HG02870 (cell line): ENCODE data around the gene TNRC6C.
"Not testable (repeated sequence)": the region's sequence is repeated elsewhere in the genome, so short reads cannot be mapped to it uniquely, and the experiment has no call there.

Experiments
- ATAC-seq: cut with Tn5 transposase; IDR thresholded peaks from one replicate; pipeline ENCODE4 v1.9.1; 2021; ENCODE audit warnings: mild to moderate bottlenecking, moderate library complexity; ENCODE audit not compliant: unreplicated experiment

TNRC6C gene

DNA sequence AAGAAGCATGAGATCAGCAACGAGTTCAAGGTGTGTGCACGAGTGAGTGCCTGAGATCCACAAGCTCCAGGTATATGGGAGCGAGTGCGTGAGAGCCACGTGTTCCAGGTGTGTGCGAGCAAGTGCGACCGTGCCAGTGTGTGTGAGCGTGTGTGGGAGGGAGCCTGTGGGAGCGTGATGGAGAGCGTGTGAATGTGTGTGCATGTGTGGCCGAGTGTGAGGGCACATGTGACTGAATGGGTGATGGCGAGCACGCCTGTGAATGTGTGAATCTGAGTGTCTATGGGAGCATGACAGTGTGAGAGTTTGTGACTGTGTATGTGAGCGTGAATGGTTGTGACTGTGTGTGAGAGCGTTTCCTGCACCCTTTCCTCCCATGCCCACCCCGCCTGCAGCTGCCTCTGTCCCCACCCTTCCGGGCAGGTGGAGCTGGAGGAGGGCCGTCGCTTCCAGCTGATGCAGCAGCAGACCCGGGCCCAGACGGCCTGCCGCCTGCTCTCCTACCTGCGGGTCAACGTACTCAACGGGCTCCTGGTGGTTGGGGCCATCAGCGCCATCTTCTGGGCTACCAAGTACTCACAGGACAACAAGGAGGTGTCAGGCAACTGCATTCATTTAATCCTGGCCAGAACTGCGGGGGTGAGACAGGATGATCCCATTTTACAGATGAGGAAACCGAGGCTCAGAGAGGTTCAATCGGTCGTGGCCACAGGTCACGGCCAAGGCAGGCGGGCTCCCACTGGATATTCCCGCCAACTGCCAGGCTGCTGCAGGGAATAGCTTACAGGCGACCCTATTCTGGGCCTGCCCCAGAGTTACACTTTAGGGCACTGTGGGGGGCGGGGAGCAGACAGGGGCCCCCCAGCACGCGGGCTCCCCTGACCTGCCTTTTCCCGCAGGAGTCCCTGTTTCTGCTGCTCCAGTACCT, 175.7 kb downstream of the TNRC6C start:
- ATAC-seq, result no peak

DNA sequence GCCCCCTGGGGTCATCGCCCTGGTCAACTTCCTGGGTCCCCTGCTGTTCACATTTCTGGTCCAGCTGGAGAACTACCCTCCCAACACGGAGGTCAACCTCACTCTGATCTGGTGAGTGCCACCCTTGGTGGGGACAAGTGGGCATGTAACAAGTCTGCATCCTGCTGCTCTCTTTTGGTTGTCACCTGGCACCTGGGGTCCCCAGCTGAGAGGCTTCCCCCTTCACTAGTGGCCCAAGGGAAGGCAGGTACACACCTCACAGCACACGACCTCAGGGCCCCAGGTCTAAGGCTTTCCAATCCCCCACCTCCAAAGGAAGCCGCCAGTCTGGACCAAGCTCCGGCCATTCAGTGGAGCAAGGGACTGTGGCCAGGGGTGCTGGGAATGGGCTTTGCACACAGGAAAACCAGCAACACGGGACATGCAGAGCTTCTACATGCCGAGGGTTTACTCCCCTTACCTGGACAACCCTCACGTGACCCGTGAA, 176.4 kb downstream of the TNRC6C start:
- ATAC-seq, result no peak

DNA sequence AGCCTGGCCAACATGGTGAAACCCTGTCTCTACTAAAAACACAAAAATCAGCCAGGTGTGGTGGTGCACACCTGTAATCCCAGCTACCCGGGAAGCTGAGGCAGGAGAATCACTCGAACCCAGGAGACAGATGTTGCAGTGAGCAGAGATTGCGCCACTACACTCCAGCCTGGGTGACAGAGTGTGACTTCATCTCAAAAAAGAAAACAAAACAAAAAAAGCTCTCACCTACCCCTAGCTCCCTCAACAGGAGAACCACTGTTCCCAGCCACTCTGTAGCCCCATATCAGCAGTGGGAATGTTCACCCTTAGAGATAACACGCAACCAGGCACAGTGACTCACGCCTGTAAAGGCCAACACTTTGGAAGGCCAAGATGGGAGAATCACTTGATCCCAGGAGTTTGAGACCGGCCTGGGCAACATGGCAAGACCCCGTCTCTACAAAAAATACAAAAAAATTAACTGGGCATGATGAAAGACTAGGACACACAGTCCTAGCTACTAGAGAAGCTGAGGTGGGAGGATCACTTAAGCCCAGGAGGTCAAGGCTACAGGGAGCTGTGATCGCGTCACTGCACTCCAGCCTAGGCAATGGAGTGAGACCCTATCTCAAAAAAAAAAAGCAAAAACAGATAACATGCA, 177.5 kb downstream of the TNRC6C start:
- no peak for ATAC-seq

DNA sequence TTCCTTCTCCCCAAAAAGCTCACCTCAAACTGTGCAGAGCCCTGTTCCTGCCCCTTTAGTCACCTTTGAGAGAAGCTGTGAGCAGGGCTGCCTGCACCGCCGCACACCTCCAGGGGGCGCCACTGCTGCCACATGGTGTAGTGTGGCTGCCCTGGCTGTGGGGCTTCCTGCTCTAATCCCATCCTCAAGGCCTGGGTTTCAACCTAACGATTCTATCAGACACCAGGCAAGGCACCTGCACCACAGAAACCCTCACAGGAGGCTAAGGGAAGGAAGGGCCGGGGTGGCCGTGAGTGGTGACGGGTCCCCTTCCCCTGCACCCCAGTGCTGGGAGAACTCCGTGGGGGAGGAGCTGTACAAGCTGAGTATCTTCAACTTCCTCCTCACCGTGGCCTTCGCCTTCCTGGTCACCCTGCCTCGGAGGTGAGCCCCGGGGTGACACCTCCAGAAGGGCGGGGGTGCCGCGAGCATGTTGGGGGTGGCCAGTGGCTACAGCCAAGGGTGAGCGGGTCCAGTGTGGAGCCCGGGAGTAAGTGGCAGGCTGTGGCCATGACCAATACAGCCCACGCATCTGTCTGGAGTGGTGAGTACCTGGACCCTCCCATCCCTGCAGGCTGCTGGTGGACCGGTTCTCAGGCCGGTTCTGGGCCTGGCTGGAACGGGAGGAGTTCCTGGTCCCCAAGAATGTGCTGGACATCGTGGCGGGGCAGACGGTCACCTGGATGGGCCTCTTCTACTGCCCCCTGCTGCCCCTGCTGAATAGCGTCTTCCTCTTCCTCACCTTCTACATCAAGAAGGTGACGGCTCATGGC, 179.1 kb downstream of the TNRC6C start:
- ATAC-seq, result no peak

DNA sequence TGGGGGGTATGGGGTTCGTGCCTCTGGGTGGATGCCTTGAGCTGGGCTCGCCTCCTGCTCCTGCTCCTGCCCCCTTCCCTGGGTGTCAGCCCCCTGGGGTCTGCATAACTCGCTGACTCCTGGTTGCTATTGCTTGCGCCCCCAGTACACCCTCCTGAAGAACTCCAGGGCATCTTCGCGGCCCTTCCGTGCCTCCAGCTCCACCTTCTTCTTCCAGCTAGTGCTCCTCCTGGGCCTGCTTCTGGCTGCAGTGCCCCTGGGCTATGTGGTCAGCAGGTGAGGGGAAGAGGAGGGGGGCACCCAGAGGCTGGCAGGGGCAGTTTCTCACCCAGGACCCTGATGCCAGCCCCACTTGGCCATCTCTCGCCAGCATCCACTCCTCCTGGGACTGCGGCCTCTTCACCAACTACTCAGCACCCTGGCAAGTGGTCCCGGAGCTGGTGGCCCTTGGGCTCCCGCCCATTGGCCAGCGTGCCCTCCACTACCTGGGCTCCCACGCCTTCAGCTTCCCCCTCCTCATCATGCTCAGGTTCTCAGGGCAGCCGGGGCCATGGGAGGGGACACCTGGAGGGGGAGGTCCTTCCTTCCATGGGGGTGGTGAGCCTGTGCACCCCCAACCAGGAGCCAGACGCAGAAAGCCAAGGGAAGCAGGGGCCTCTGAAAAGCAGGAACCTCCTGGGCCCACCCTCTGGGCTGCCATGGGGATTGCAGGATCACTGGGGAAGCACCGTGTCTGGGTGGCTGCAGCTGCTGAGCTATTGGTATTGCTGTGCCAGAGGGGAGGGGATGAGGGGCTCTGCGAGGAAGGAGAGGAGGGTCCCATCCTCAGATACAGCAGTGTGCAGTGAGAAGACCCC, 179.9 kb downstream of the TNRC6C start:
- ATAC-seq, result no peak

DNA sequence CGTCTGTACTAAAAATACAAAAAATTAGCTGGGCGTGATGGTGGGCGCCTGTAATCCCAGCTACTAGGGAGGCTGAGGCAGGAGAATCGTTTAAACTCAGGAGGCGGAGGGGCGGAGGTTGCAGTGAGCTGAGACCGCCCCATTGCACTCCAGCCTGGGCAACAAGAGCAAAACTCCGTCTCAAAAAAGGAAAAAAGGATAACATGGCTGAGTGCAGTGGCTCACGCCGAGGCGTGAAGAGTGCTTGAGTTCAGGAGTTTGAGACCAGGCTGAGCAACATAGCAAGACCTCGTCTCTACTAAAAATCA, 181.3 kb downstream of the TNRC6C start:
- not testable (repeated sequence) for ATAC-seq

DNA sequence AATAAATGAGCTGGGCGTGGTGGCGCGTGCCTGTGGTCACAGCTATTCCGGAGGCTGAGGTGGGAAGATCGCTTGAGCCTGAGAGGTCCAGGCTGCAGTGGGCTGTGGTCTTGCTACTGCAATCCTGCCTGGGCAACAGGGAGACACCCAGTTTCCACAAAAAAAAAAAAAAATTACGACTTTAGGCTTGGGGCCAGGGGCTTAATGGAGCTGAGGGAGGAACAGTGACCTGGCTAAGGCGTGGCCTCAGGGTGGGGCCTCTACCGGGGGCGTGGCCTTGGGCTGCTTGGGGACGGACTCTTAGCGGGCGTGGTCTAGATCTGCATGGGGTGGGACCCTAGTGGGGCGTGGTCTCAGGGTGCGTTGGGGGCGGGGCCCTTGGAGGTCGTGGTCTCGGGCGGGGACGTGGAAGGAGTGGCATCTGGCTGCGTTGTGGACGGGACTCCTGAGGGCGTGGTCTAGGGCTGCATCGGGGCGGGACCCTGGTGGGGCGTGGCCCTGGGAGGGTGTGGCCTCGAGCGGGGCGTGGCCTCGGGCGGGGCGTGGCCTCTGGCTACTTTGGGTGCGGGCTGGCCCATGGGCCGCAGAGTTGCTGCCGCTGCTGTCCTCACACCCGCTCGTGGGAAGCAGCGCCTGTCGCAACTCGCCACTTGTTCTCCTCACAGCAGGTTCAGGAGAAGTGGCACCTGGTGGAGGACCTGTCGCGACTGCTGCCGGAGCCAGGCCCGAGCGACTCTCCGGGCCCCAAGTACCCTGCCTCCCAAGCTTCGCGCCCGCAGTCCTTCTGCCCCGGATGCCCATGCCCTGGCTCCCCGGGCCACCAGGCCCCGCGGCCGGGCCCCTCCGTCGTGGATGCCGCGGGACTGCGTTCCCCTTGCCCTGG, 181.9 kb downstream of the TNRC6C start:
- ATAC-seq, result peak; percentile 85

DNA sequence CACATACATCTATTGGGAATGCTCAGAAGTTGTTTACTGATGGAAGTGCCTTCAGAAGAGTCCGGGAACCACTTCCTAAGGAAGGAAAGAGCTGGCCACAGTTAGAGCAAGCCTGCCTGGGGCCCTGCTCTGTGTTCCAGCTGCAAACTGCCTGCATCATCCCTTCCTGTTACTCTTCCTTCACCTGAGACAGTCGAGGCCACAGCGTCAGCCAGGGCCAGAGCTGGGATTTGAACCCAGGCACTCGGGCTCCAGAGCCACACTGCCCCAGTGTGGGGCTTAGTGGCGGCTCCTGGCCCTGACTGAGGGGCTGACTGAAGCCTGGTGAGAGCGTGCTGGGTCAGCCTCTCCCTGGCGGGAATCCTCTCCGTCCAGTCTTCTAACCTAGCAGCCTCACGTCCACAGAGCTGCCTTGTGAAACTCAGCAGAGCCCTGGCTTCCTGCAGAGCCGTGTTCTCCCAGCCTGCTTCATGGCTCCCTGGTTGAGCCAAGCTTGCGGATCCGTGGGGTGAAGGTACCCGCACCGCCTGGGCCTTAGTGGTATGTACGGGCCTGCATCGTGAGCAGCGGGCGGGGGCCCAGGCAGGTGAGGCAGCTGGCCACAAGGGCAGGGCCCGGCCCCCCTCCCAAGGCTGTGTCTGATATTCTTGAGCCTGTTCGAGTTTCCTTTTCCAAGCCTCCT, 183.1 kb downstream of the TNRC6C start:
- no peak for ATAC-seq

DNA sequence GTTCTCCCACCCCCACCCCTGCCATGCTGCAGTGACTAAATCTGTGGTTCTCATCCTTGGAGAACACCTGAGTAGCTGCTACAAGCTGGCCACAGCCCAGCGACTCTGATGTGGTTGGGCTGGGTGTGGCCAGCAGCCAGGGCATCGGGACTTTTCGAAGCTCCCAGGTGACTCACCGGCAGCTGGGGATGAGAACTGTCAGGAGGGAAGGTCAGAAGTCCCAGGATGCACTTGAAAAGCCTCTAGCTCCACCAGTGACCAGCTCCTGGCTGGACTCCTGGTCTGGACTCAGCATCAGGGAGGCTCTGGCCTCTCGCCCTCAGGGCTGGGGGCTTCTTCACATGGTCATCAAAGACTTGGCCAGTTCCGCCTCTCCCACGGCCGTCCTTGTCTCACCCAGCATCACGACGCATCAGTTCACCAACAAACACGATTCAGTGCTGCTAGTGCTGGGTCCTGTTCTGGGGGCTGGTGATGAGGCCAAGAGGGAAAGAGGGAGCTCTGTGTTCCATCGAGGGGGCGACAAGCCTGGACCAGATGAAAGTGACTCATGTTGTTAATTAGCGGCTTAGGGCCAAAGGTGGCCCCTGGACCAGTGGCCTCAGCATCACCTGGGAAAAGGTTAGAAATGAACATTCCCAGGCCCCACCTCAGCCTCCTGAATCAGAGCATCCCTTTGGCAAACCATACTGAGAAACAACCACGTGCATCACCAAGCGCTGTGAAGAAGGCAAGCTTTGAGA, 183.8 kb downstream of the TNRC6C start:
- no peak for ATAC-seq

DNA sequence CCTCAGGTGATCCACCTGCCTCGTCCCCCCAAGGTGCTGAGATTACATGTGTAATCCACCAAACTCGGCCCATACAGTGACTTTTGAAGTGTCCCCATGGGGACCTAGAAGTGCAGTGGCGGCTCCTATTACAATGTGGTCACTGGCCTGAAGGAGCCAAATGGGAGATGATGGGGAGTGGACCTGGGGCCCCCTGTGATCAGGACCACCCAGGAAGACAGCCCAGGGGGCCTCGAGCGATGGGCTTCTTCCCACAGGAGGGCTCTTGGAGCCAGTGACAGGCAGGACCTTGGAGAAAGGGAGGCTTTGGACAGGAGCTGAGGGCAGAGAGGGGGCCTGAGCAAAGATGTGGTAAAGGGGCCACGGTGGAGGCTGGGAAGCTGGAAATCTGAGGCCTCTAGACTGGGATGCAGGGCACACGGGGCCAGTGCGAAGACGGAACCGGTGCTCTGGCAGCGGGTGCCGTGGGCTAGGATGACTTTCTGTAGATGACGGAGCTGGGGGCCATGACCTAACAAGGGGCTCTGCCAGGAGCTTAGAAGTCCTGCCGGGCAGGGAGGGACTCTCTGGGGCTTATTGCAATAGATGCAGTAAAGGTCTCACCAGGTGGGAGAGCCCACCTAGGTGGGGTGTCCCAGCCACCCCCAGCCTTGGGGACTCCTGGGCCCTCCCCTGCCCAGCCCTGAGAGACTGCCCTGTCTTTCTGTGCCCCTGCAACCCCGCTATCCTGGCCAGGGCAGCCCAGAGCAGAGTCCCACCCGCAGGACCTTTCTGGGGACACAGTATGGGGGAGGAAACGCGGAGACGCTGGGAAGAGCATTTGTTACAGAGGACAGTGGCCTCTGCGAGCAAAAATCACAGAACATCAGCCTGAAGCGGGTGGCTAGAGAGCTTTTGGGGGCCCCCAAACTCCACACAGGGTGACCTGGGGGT, 185.0 kb downstream of the TNRC6C start:
- no peak for ATAC-seq

DNA sequence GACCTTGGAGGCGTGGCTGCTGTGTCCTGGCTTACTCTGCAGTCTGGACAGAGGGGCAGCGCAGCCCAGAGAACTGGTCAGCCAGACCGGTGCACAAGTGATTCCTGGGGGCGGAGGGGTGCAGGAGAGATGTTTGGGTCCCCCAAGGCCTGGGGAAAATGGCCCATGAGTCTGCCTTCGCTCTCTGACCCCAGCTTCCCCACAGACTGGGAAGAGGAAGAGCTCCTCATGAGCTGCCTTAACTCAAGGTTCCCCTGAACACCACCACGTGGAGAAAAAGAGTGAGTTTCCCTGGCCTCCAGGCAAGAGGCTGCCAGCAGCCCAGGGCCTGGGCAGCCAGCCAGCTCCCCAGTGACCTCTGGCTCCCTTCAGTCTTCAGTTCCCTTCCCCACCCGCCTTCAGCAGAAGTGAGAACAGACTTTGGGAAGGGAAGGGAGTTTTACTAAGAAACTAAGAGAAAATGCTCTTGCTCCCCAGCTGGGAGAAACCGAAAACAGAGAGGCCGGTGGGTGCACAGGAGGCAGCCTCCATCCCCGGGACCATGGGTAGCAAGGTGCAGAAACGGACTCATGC, 185.7 kb downstream of the TNRC6C start:
- ATAC-seq, result no peak

DNA sequence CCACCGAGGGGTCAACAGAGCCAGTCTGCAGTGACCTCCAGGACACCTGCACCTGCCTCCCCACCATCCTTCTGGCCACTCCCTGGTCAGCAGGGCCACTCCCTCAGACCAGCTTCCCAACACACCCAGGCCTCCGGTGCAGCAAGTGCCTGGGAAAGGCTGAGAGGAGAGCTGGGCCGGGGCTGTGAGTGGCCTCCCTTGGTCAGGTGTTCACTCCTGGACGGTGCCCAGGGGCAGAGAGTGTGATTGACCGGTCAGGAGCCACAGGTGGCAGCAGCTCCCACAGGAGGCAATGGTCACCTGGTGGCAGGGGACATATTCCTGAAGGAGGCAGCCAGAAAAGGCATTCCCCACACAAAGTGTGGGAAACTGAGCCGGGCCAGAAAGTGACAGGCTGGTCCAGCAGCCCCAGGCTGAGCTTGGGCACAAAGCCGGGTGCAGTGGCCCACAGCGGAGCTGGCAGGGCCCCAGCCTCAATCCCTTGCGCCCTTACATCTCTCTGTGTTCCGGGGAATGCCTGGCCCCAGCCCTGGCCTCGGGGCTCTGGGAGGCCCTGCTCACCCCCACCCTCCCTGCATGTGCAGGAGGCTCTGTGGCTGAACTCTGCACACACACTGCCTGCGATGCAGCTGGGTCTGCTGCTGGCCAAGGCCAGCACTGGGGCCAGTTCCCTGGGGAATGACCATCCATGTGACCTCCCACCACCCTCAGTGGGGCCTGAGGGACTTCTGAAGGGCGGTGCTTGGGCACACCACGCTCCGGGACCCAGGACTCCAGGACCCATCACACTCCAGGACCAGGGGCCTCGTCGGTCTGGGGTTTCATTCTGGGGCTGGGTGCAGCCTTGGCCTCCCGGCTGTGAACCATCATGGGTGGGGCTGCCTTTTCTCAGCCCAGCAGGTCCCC, 186.5 kb downstream of the TNRC6C start:
- ATAC-seq, result no peak

DNA sequence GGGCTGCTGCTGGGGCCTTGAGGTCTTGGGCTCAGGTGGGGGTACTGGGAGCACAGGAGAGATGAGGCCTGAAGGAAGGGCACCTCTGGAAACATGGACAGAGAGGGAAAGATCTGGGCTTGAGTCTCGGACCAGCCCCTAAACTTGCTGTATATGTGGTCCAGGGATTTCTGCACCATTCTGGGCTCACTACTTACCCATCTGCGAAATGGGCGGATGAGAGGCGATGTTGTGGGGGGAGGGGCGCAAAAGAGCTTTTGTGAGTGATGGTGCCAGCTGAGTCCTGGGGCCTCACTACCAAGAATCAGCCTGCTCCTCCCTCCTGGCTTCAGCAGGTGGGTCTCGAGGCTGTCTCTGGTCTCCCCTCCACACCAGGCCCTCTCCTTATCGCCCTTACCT, 188.0 kb downstream of the TNRC6C start:
- ATAC-seq, result no peak

DNA sequence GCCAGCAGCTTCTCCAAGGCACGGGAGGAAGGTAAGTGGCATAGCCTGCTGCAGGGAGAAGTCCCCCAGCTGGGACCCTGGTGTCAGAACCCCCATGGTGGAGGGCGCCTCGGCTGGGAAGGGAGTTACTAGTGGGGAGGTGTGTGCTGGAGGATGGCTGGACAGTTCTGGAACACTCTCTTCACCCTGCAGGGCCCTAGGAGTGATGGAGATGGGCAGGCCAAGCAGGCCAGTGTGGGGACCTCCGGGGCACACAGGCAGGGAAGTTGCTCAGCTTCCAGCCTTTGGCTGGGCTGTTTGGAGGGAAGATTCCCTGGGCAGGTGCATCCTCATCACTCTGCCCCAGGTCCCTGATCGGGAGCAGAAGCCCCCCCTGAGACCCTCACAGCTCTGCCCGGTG, 188.4 kb downstream of the TNRC6C start:
- ATAC-seq, result no peak

DNA sequence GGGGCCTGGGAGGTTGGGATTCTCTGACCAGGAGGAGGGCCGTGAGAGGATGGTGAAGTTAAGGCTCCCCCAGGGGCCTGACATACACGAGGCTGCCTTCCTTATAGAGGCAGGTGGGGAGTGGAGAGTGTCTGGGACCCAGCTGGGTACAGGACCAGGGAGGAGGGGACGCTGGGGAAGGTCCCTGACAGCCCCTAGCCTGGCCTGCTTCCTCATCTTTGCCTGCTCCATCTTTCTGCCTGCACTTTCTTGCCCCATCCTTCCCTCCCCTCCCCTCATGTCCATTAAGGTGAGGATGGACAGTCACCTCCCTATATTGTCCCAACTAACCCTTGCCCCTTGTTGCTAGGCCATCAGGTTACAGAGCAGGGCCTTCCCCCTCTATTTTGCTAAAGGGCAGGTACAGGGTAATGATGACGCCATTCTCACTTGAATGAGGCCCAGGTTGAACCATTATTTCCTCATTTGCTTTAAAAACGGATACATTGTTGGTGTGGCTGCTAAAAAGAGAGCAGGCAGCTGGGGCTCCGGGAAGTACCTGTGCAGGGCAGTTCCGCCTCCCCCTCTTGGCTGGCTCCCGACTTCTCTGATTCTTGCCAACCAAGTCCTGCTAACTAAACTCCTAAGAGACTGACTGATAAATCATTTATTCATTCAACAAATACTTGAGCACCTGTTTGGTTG, 189.0 kb downstream of the TNRC6C start:
- ATAC-seq, result peak; percentile 54
